ENCODE results near the gene IPO7. TPM values are rescaled to one million over a fixed set of nuclear protein-coding genes. Genes with fewer than 3 reads are reported as not detected.

The IPO7 gene
- total and polyA plus RNA-seq, 2 of the 13 experiments (the other 11 are each of a cell fraction or from before 2014, with no cell fraction given): 59.4 to 98.4 TPM

GRCh38 chr11:9461063-9461759, 76.8 kb downstream of the IPO7 start (continued):
- TF ChIP-seq, protein P1, sequence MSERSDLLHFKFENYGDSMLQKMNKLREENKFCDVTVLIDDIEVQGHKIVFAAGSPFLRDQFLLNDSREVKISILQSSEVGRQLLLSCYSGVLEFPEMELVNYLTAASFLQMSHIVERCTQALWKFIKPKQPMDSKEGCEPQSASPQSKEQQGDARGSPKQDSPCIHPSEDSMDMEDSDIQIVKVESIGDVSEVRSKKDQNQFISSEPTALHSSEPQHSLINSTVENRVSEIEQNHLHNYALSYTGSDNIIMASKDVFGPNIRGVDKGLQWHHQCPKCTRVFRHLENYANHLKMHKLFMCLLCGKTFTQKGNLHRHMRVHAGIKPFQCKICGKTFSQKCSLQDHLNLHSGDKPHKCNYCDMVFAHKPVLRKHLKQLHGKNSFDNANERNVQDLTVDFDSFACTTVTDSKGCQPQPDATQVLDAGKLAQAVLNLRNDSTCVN (CRISPR knock-in tag; IDR thresholded peaks at IDR 0.05; ENCODE audit: borderline replicate concordance): no peak; the same call in 1 of the 2 replicates
- TF ChIP-seq ZNF770 (CRISPR knock-in tag; IDR thresholded peaks at IDR 0.05) (peak; percentile 4; the same call in 1 of the 2 replicates), ZNF501 (CRISPR knock-in tag; IDR thresholded peaks at IDR 0.05) (peak; percentile 86; the same call in 1 of the 2 replicates), SMAD3 (CRISPR knock-in tag; IDR thresholded peaks at IDR 0.05) (no peak; the same call in 1 of the 2 replicates), RBM39 (IDR thresholded peaks at IDR 0.05; ENCODE audit: low read depth, low read length, poor library complexity, severe bottlenecking) (peak; percentile 76), FOXO1 (CRISPR knock-in tag; IDR thresholded peaks at IDR 0.05) (0 out of 2 replicates have a peak, but pooled peaks have one; percentile 21), ZNF33B (CRISPR knock-in tag; IDR thresholded peaks at IDR 0.05) (no peak), CC2D1A (CRISPR knock-in tag; IDR thresholded peaks at IDR 0.05) (no peak), ZNF326 (CRISPR knock-in tag; IDR thresholded peaks at IDR 0.05; ENCODE audit: borderline replicate concordance) (no peak), ZFP62 (CRISPR knock-in tag; IDR thresholded peaks at IDR 0.05) (no peak), ZNF121 (CRISPR knock-in tag; IDR thresholded peaks at IDR 0.05) (0 out of 2 replicates have a peak, but pooled peaks have one; percentile 19), SNAPC4 (CRISPR knock-in tag; IDR thresholded peaks at IDR 0.05) (no peak), ZNF281 (CRISPR knock-in tag; IDR thresholded peaks at IDR 0.05; ENCODE audit: borderline replicate concordance) (no peak), ZNF282 (IDR thresholded peaks at IDR 0.05; ENCODE audit: partially characterized antibody) (no peak), ATM (IDR thresholded peaks at IDR 0.05; ENCODE audit: borderline replicate concordance) (no peak)
- TF ChIP-seq, protein P2, sequence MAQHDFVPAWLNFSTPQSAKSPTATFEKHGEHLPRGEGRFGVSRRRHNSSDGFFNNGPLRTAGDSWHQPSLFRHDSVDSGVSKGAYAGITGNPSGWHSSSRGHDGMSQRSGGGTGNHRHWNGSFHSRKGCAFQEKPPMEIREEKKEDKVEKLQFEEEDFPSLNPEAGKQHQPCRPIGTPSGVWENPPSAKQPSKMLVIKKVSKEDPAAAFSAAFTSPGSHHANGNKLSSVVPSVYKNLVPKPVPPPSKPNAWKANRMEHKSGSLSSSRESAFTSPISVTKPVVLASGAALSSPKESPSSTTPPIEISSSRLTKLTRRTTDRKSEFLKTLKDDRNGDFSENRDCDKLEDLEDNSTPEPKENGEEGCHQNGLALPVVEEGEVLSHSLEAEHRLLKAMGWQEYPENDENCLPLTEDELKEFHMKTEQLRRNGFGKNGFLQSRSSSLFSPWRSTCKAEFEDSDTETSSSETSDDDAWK (CRISPR knock-in tag; IDR thresholded peaks at IDR 0.05): no peak

All from HepG2 (cell line).